Thoracic aorta (tissue), 2 donors: ENCODE results near the gene SYNDIG1. TPM values are rescaled to one million over a fixed set of nuclear protein-coding genes. Genes with fewer than 3 reads are reported as not detected.

ENCODE experiments used
- ATAC-seq: fragments of 150-250 bp; one replicate; pipeline ENCODE4 v1.8.0; 2017; ENCODE audit warnings: low read depth; ENCODE audit not compliant: insufficient number of reproducible peaks, low FRiP score
- DNase-seq: peaks from one replicate; pipeline ENCODE4 v3.0.0-alpha.2; 2020; ENCODE audit warnings: low spot score
- H3K27ac ChIP-seq, 2 donors: fragments of 200-600 bp; sonication (generic); 1 replicate in 1 of 2; 2 replicates in 1 of 2; pipeline ENCODE4 v1.5.1; 2016; ENCODE audit warnings: mild to moderate bottlenecking in 2 of 2, moderate library complexity in 2 of 2
- H3K27me3 ChIP-seq: fragments of 200-600 bp; sonication (generic); replicated peaks from 2 replicates; pipeline ENCODE4 v1.6.0; 2016; ENCODE audit warnings: mild to moderate bottlenecking; ENCODE audit not compliant: insufficient read depth
- H3K36me3 ChIP-seq: fragments of 200-600 bp; sonication (generic); one replicate; pipeline ENCODE4 v1.5.1; 2016
- H3K4me1 ChIP-seq, 2 donors: fragments of 200-600 bp; sonication (generic); 1 replicate in 1 of 2; 2 replicates in 1 of 2; pipeline versions ENCODE4 v1.5.1 to v1.6.0; 2016; ENCODE audit warnings: low read depth in 2 of 2, mild to moderate bottlenecking in 1 of 2; ENCODE audit not compliant: control insufficient read depth in 1 of 2
- H3K4me3 ChIP-seq: fragments of 200-600 bp; sonication (generic); 2 replicates; pipeline ENCODE4 v1.5.1; 2016; ENCODE audit warnings: mild to moderate bottlenecking
- H3K9me3 ChIP-seq: fragments of 200-600 bp; sonication (generic); 2 replicates; pipeline ENCODE4 v1.5.1; 2016
- CTCF ChIP-seq: fragments of 200-600 bp; sonication (generic); IDR thresholded peaks from one replicate; pipeline ENCODE4 v1.5.1; 2019; ENCODE audit warnings: antibody characterized with exemption
- total RNA-seq, 2 donors: library from RNA; depleted of rRNA; stranded (reverse); fragments of >200 nt; gene quantifications; one replicate each; pipeline versions ENCODE4 v1.1.0 to v1.2.3, GENCODE V29; 2016

Gene SYNDIG1
- total RNA-seq, 2 donors from 2014 or later, result 1.8 to 5.4 TPM

DNA sequence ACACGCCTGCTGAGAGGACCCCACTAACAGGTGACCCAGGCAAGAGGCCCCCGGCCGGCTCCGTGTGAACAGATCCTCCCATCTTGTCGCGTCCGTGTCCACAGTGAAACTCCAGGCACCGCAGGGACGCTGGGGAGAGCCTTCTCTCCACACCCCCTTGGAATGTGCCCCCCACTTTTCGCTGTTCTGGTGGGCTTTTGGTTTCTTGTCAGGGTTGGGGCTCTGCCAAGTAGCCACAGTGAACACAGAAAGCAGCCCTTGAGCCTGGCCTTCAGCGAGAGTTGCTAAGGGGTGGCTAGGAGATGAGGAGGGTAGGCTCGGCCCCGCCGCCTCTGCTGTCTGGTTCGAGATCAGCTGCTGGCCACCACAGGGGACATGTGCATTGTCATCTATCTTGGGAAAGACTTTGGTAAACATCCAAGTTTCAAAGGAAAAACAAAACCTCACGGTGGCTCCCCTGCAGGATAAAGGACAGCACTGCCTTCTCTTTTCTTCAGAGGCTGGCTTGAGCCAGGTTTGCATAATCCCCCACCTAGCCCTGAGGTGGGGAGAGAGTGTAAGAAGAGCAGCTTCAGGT lies 22.7 kb downstream of the SYNDIG1 start:
- no peak overlapping the region for H3K27ac ChIP-seq
- no peaks in the 10 kb centered on the region for H3K9me3 ChIP-seq
- DNase-seq (no peak), ATAC-seq (no peak)
- H3K36me3 ChIP-seq, result peaks cover 3% of the 10 kb centered on the region
- no peak overlapping the region for H3K4me3 ChIP-seq
- TF ChIP-seq CTCF, result no peak
- H3K4me1 ChIP-seq, result no peaks in the 10 kb centered on the region
- H3K27me3 ChIP-seq, result no peaks in the 10 kb centered on the region

DNA sequence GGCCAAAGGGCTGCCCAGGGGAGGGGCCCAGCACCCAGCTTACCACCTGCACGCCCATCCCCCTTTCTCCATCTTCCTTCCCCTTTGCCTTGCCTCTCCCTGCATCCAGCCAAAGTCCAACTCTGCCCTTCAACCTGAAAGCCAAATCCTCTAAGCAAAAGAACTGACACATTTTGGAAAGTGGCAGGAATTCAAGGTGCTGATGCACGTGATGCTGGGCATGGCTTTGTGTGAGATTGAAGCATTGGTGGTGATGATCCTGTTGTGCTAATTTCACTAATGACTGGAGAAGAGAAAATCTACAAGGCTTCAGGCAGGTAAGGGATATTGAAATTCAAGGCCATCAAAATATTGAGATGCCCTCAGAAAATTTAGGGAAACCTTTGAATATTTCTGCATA lies 23.3 kb downstream of the SYNDIG1 start:
- Histone ChIP-seq H3K9me3 (no peaks in the 10 kb centered on the region), H3K27ac (no peak overlapping the region), H3K4me3 (no peak overlapping the region), H3K4me1 (no peaks in the 10 kb centered on the region), H3K27me3 (no peaks in the 10 kb centered on the region), H3K36me3 (peaks cover 3% of the 10 kb centered on the region)
- ATAC-seq (no peak), DNase-seq (no peak)
- no peak for TF ChIP-seq CTCF

- H3K4me3 ChIP-seq, result no peak overlapping the region
- TF ChIP-seq CTCF, result no peak
- peaks cover 3% of the 10 kb centered on the region for H3K36me3 ChIP-seq
- ATAC-seq (no peak), DNase-seq (no peak)
- H3K4me1 ChIP-seq, result no peaks in the 10 kb centered on the region
- no peak overlapping the region for H3K27ac ChIP-seq
- no peaks in the 10 kb centered on the region for H3K9me3 ChIP-seq
- H3K27me3 ChIP-seq, result no peaks in the 10 kb centered on the region
These were observed 23.8 kb downstream of the SYNDIG1 start for GRCh38 chr20:24493181-24493580.

DNA sequence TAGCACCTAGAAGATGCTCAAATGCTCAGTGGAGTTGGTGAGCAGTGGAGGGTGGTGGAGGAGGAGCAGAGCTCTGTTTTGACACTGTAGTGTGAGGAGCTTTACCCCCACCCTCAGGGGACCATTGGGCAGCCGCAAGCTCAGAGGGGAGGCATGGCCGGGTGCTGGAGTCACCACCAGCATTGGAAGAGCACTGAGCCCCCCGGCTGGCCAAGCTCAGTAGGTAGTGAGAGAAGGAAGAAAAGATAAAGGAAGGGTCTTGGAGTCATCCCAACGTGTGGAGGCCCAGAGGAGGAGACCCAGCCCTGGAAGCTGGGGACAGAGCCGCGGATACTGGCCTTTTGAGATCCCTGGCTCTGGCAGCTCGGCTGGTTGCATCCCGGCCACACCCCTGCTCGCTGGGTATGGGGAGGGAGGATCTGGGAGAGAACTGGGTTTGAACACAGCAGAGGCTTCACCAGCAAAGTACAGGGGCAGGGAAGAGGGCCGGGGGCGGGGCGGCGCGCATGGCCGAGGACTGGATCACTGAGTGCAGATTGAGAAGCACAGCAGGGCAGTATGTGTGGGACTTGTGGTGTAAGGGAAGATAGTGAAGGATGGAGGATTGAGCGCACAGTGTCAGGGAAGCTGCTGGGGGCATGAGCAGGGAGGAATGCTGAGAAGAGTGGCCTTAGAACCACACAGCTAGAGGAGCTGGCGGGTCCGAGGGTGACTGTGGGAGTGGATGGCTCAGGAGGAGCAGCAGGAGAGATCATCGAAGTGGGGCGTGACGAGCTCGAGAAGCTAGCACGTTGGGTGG lies 24.4 kb downstream of the SYNDIG1 start:
- Histone ChIP-seq H3K4me3 (no peak overlapping the region), H3K27ac (no peak overlapping the region), H3K4me1 (no peaks in the 10 kb centered on the region), H3K36me3 (no peaks in the 10 kb centered on the region), H3K9me3 (no peaks in the 10 kb centered on the region), H3K27me3 (no peaks in the 10 kb centered on the region)
- ATAC-seq, result no peak
- TF ChIP-seq CTCF, result no peak
- DNase-seq, result no peak

DNA sequence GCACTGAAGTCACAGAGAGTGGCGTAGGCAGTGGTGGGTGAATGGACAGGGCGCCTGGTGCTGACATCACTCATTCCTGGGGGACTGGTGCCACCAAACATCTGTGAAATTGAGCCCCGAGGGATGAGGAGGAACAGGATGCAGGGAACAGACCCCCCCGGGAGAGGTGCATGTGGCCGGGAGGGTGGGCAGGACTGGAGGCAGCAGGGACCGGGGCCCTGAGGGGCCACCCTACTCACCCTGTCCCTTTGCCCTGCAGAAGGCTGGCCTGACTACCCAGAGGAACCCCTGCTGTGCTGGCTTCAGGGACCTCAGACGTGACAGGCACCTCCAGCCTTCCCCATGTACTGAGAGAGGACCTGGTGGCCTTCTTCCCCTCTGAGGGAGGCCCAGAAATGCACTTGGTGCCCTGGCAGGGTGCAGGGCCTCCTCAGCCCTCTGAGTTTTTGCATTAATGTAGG lies 25.1 kb downstream of the SYNDIG1 start:
- H3K27ac ChIP-seq, result no peak overlapping the region
- no peak for TF ChIP-seq CTCF
- no peaks in the 10 kb centered on the region for H3K9me3 ChIP-seq
- ATAC-seq, result no peak
- no peaks in the 10 kb centered on the region for H3K27me3 ChIP-seq
- H3K4me3 ChIP-seq, result no peak overlapping the region
- H3K4me1 ChIP-seq, result no peaks in the 10 kb centered on the region
- no peak for DNase-seq
- H3K36me3 ChIP-seq, result no peaks in the 10 kb centered on the region
